HG02970 (cell line): ENCODE measurements around the gene CROCC2.

Source experiments
- ATAC-seq: cut with Tn5 transposase; IDR thresholded peaks from one replicate; pipeline ENCODE4 v1.9.1; 2021; ENCODE audit warnings: mild to moderate bottlenecking, moderate library complexity, moderate number of reproducible peaks; ENCODE audit not compliant: unreplicated experiment, low FRiP score

Gene CROCC2

DNA sequence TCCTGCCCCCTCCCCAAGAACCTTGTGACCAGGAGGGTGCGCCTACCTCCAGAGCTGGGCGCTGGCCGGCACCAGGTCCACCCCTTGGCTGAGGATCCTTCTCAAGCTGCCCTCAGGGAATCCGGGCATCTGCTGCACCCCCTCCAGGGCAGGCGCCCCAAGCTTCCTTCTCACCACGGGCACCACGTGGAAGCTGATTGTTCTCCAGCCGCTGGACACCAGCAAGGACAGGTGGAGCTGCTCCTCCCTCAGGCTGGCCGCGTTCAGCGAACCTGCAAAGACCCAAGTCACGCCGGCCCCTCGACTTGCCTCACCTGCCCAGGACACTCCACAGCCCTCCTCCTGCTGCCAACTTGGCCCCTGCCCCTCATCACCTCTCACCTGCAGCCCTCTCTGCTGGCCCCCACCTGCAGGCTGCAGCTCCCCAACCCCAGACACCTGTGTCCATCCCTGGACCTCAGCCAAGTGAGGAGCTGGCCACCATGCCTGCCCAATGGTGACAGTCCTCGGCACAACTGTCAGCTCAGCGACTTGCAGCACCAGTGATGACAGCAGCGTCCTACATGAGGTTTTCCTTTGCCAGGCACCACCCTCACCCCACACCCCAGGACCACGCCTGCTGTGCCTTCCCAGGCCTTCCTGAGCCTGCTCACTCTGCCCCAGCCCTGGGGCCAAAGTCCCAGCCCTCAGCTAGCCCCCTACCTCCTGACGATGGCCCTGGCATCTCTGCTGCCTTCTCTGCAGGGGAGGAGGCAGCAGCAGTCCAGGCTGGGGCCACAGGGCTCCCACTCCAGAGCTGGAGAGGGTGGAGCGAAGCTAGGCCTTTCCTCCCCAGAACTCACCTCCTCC lies 14.4 kb upstream of the CROCC2 start:
- no peak for ATAC-seq

DNA sequence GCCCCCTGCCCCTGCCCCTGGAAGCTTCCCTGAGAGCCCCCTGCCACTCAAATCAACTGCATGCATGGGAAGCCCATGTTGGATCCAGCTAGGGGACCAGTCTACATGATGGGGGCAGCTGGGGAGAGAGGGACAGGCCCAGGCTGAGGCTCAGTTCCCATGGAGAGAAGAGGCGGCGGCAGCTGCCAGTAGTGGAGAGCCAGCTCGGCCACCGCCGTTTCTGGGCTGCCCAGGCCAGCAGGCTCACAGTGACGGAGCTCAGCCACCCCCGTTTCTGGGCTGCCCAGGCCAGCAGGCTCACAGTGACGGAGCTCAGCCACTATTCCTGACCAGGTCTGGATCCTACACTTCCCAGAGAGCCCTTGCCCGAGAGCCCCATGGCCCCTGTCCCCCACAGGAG lies 13.8 kb upstream of the CROCC2 start:
- ATAC-seq = no peak

DNA sequence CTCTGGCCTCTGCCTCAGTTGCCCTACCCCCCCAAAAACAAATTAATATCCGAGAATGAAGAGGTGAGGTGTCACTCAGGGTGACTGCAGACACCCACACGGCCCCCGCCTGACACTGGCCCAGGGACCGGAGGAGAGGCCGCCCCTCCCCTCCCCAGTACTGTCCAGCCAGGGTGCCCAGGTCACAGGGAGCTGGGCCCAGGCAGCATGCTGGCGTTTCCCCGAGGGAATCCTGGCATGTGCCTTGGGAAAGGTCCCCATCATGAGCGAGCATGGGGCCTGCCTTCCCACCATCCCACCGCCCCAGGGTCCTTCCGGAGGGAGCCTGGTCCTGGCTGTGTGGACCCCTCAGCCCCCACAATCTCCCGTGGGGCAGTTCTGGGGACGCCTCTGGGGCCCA lies 13.2 kb upstream of the CROCC2 start:
- ATAC-seq = no peak

DNA sequence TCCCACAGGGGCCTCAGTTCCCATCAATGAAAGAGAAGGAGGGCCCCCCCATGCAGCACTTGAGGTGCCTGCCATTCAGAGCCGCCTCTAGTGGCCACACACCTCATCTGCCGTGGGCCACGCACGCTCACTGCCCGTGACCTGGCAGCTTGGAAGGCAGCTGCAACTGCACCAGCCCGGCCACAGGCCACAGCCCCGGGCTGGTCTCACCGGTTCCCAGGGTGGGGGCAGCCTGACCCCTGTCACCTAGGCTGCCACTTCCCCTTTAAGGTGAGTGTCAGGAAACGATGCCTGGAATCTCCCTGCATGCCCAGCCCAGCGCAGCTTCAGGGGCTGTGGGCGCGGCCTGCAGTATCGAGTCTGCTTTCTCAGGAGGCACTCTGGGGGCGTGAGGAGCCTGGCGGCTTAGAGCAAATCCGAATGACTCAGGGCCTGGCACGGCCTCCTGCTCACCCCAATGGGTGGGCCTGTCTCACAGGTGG lies 12.7 kb upstream of the CROCC2 start:
- ATAC-seq = no peak

DNA sequence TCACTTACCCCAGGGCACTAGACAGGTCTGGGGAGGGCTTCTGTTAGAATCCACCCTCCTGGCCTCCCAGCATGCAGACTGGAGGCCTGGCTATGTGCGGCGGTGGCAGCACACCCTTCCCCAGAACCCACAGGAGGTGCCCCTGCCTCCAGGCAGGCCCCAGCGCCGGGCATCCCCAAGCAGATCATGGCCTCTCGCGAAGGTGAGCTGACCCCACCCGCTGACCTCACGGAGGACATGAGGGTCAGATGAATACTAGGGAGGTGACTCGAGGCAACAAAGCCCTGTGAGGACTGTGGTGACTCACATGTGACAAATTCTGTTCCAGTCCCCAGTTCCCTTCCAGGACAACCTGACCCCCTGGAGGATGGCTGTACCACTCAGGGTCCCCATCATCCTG lies 12.1 kb upstream of the CROCC2 start:
- ATAC-seq = no peak

DNA sequence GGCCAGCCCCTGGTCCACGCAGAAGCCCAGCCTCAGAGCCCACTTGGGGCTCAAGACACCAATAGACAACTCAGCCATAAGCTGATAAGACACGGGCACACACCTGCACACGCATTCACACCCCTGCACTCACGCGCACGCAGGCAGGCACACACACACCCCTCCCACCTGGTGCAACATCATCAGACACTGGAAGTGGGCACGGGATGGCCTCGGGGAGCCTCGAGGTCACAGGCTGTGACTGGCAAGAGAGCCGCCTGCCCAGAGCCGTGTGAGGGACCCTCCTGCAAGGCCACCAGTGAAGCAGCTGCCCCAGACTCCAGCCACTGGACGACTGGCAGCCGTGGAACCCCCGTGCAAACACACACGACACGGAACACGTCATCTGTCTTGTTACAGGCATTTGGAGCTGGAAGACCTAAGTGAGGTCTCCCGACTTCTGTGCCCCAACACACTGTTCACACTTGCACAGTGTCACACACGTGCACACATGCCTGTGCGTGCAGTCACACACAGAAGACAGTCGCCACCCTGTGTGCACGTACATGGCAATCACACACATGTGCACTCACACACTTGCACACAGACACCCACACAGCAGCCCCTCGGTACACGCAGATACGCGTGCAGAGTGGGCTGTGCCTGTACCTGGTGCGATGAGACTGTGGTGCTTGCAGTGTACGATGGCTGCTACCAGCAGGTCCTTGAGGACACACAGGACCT lies 11.1 kb upstream of the CROCC2 start:
- ATAC-seq = no peak

DNA sequence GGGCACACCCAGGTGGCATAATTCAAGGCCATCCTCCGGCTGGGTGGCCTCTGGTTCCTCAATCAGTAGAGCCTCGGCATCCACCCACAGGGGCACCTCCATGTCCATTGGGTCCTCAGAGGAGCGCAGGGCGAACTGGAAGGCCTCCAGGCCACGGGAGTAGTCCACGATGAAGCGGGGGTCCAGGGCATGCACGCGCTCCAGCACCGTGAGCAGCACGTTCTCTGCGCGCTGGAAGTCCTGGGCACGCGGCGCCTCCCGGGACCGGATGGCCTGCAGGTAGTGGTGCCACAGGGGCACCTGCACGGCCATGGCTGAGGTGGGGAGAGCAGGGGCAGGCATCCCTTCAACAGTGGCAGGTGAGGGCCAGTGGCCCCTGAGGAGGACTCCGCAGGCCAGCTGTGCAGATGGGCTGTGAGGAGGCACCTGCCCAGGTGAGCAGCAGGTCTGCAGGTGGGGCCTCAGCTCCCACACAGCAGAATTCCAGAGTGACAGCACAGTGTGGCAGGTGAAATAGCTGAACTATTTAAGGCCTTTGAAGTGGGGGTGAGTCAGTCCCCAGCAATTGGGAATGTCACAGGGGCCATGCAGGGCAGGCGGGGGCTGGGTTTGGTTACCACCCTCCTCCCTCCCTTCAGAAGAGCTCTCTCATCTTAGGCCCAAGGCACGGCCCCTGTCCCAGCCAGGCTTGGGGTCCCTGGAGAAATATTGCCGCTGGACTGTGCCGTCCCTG lies 10.3 kb upstream of the CROCC2 start, which contains the start of gene MAB21L4:
Gene MAB21L4 (minus strand): TSS at position 501 of the 733 bp plus-strand sequence. CDS start 159 bp downstream, at position 342.
- no peak for ATAC-seq

DNA sequence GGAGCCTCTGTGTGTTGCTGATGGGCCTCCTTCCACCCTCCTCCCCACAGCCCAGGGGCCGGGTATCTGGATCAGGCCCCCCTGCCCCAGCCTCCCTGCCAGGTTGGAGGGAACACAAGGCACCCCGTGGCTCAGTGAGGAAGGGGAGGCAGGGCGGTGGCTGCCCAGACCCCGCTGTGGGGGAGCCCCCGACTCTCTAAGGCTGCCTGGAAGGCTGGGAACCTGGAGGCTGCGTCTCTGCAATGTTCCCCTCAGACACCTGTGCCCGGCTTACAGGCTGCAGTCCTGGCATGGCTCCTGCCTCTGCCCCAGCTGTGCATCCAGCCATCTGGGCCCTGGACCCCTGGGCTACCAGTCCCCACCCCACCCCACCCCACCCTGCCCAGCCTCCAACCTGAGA lies 9.7 kb upstream of the CROCC2 start:
- ATAC-seq = no peak

DNA sequence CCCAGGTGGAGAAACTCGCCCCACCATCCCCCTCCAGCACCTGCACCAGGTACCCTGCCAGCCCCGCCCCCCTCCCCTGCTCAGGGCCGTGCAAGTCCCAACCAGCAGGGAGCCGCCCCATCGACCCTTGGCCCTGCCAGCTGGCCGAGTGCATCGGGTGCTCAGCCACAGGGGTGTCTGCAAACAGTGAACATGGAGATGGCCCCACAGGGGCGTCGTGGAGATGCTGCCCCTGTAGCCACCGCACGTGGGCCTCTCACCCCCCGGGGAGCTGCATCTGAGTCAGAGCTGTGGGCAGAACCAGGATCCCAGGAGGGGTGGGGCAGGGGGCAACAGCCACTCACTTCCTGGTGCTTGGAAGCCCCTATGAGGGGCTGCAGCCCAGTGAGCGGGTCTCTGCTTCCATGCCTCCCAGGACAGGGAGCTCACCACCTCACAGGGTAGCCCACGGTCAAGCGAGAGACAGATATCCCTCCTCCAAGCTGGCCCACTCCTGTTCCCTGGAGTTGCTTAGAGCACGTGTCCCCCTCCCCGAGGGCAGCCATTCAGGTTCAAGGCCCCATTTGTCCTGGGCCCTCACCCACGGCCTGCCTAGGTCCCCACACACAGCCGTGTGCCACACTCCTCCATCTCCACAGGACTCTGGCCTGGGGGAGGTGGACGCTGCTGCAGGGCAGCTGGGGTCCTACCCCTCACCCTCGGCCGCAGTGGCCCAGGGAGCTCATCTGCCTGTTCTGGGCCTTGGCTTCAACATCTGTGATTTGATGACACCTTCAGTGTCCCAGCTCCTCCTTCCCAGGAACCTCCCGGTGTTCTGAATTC lies 9.1 kb upstream of the CROCC2 start:
- ATAC-seq = no peak

DNA sequence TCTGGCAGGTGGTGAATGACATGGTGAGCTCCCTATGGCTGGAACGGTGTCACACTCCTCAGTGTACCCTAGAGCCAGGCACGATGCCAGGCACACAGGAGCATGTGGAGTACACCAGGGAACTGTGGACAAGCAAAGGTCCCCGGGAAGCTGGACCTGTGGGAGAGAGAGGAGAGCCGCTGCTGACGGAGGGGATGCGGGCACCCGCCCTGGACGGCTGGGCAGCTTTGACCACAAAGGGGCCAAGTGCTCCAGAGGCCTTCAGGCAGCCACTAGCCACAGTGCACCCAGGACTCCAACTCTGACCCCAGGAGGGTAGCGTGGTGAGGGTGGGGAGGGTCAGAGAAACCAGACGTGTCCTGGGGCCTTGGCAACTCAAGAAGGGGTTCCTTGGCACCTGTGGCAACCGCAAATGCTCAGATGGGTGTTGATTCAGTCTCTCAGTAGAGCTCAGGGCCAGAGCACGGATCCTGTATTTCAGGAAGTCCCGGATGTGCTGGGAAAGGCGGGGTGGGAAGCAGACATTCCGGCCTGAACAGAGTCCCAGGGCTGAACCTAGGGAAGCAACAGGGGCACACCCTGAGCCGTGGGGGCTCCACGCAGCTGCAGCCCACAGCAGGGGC lies 7.9 kb upstream of the CROCC2 start:
- ATAC-seq = no peak

DNA sequence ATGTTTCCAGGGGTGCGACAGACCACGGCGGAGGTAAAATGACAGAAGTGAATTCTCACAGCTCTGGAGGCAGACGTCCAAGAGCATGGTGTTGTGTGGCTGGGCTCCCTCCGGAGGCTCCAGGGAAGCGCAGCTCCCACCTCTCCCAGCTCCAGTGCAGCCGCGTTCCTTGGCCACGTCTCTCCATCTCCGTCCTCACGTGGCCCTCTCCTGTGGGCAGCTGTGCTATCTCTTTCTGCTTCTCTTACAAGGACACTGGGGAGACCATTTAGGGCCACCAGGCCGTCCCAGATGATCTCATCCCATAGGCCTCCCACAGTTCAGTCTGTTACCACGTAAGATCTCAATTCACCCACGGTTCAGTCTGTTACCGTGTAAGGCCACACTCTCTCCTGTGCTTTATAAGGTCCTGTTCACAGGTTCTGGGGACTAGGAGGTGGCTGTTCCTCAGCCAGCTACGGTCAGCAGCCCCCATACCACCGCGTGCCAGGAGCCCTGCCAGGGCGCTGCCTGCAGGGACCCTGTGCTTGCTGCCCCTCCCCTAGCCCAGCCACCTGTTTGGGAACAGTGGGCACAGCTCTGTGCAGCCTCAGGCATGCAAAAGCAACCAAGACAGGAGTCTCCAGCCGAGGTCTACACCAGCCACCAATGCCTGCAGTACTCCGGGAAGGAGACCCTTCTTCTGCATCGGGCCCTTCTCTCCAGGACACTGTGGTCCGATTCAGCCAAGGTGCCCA lies 7.2 kb upstream of the CROCC2 start:
- ATAC-seq = no peak

DNA sequence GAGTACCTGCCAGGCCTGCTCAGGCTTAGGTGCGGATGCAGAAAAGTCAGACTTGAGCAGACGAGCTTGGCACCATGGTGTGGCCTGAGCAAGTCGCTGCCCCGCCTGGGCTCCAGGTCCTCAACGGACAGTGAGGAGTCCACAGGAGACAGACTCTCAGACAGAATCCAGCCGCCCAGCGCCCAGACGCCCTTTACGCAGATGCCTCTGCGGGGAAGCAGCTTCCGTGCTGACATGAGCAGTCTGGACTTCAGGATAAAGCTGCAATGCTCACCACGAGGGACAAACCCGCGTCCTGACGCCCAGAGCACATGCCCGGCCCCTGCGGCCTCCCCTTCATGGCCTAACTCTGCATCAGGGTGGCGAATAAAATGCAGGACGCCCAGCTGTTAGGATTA lies 6.7 kb upstream of the CROCC2 start:
- no peak for ATAC-seq

DNA sequence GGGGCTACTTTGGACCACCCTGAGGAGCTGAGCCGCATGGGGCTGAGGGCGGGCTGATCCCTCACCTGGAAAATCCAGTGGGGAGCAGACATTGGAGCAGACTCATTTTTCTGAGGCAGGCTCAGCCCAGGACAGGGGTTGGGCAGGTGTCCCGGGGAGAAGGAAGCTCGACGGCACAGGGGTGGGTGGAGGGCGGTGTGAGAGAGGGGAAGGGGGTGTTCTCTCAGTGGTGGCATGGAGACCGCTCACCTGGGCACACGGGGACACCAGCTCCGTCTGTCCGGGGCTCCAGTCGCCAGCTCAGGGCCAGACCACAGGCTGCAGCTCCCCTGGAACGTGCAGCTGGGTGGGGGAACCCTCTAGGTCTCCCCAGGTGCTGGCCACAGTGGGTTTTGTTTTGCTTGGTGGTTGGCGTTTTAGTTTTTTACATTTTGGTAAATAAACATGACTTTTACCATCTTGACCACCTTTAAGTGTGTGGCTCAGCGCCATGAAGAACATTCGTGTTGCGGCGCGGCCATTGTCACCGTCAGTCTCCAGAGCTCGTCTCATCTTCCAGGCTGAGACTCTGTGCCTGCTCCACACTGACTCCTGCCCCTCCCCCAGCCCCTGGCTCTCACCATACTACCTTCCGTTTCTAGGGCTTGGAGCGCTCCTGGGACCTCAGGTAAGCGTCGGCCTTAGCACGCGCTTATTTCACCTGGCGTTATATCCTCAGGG lies 5.8 kb upstream of the CROCC2 start:
- ATAC-seq = no peak

DNA sequence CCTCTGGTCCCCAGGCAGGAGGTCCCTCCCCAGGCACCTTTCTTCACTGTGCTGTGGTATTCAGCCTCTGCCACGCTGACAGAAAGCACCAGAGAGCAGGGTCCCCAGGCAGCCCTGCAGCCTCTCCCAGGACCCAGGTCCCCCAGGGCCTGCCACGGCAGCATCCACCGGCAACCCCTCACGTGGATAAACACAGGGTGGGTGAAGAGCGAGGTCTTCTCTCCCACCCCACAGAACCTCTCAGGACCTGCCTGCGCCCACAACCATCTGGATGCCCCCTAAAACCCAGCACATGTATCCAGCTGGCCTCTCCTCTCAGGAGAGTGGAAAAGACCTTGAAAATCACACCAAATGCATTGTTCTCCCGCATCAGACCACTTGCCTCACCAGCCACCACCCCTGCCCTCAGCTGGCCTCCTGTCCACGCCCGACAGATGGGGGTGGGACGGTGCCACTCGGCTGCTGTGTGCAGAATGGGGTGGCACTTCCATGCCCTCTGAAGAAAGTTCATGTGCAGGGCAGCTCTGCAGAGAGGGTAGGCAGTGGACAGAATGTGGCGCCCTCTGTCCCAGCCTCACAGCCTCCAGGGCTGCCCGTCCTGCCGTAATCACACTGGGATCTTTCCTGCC lies 4.0 kb upstream of the CROCC2 start:
- no peak for ATAC-seq

DNA sequence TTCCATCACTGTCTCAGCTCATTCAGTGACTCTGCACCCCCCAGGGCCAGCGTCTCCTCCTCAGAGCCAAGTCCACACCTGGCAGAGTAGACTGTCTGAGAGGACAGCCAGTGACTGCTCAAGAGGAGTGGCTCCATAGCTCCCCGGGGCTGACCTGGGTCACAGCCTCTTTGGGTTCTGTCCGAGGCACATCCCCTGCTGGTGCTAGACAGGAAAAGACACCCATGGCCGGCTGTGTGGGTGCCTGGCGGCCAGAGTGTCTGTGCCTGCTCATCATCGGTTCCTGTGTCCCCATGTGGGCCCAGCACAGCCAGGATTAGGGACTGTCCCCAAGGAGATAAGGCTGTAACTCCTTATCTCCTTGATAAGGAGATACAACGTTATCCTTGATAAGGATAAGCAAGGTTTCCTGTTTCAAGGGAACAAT lies 3.5 kb upstream of the CROCC2 start:
- ATAC-seq = no peak

DNA sequence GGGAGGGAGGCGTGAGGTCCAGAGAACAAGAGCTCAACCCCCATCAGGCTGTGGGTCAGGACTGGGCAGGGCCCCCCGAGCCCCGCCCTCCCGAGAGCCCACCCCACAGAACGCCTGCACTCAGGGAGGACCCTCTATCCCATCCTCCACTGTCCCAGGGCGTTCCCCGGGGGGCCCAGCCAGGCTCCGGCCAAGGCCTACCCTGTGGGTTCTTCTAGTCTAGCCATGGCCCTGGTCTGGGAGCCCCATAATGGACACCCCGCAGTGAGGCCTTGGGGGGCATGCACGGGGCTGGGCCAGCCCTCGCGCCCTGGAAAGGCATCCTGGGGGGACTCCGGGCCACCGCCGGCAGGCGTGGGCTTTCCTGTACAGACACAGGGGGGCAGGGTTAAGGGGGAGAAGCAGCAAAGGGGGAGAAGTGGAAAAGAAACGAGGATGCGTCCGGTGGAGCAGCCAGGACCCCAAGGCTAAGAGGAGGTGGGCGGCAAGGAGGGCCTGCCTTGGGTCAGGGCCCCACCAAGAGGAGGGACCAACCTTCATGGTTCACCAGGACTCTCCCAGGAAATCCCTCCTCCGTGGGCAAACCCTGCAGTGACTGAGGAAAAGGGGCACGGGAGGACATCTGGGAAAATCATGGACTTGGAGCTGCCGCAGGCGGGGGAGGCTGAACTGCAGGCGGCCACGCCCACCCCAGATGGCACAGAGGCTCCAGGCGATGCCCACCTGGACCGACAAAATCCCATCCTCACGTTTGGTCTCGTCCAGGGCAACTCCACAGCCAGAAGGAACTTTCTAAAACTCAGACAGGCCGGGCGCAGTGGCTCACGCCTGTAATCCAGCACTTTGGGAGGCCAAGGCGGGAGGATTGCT lies 2.7 kb upstream of the CROCC2 start:
- ATAC-seq = no peak
